Measurements from ENCODE around the gene HCRT. TPM values are rescaled to one million over a fixed set of nuclear protein-coding genes. Genes with fewer than 3 reads are reported as not detected.
"Not testable (repeated sequence)": the region's sequence is repeated elsewhere in the genome, so short reads cannot be mapped to it uniquely, and the experiment has no call there.

The HCRT gene, protein sequence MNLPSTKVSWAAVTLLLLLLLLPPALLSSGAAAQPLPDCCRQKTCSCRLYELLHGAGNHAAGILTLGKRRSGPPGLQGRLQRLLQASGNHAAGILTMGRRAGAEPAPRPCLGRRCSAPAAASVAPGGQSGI
- total RNA-seq = not detected

GRCh38 chr17:42184713-42185620 lies at the start of gene HCRT:
Gene HCRT, minus strand, starts transcription at chr17:42185452. Its CDS starts 87 bp downstream, at chr17:42185365.
- ChIA-PET CTCF (interaction anchor here (0.6 to 2.7 kb wide), 11 partner anchors 10 to 476 kb away, joined by 3 to 17 read pairs (median 3); partner anchors contain the start of genes GHDC and RAB5C), POLR2A (interaction anchor here (0.6 to 1.3 kb wide), 3 partner anchors 9 to 376 kb away, joined by 3 to 11 read pairs (median 3); partner anchors contain the start of gene GHDC)
- intact Hi-C loops (cut with DNase I, micrococcal nuclease) = loop anchor here (1.0 to 5.0 kb wide), 10 partner anchors 9 to 560 kb away; partner anchors contain the start of genes GHDC (in 2 of the 2), ATP6V0A1 (in 1 of the 2), CAVIN1 (in 1 of the 2) and DNAJC7 (in 1 of the 2)
- no peaks in the 10 kb centered on the region for H3K36me3 Mint-ChIP-seq (ENCODE audit: low read depth)
- ATAC-seq = no peak
- peaks cover 40% of the 10 kb centered on the region for H3K4me1 Mint-ChIP-seq
- peaks cover 5% of the 10 kb centered on the region for H3K27me3 Mint-ChIP-seq
- H3K4me3 Mint-ChIP-seq = peak within 1 kb of the TSS; percentile 91
- peak within 1 kb of the TSS; percentile 62 for H3K27ac Mint-ChIP-seq
- no peak for DNase-seq
- H3K9me3 Mint-ChIP-seq (ENCODE audit: low read depth) = no peaks in the 10 kb centered on the region

- Mint-ChIP-seq H3K27me3 (no peaks in the 10 kb centered on the region), H3K27ac (peak overlapping the region; percentile 21), H3K9me3 (ENCODE audit: low read depth) (no peaks in the 10 kb centered on the region), H3K36me3 (ENCODE audit: low read depth) (peaks cover 11% of the 10 kb centered on the region), H3K4me3 (no peak overlapping the region), H3K4me1 (peaks cover 35% of the 10 kb centered on the region)
- ATAC-seq = no peak
- ChIA-PET CTCF (interaction anchor here (0.6 to 6.9 kb wide), 2 partner anchors 11 to 43 kb away, joined by 4 to 34 read pairs; no protein-coding TSS in a partner anchor), POLR2A (no interaction called here)
- intact Hi-C loops (cut with DNase I, micrococcal nuclease) = no loop called here
- no peak for DNase-seq
Observed at GRCh38 chr17:42233994-42234393, 48.7 kb upstream of the HCRT start.

DNA sequence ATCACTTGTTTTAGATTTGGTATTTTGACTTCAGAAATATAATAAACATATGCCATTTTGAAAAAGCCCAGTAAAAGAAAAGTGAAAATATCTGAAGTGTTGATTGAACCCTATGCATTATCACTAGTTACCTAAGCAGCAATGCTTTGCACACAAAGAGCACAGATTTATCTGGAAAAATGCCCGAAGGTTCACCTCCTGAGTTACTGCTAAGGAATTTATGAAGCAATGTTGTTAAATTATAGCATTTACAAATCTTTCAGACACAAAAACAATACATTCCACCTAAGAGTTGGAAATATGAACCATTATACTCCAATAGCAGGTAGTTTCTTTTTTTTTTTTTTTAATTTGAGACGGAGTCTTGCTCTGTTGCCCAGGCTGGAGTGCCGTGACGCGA lies 47.9 kb upstream of the HCRT start:
- H3K27ac Mint-ChIP-seq = no peak overlapping the region
- H3K36me3 Mint-ChIP-seq (ENCODE audit: low read depth) = peaks cover 15% of the 10 kb centered on the region
- H3K27me3 Mint-ChIP-seq = no peaks in the 10 kb centered on the region
- POLR2A ChIA-PET = no interaction called here
- ATAC-seq (no peak), DNase-seq (no peak)
- intact Hi-C loops (cut with DNase I, micrococcal nuclease) = no loop called here
- no peaks in the 10 kb centered on the region for H3K9me3 Mint-ChIP-seq (ENCODE audit: low read depth)
- CTCF ChIA-PET = interaction anchor here (0.6 to 1.3 kb wide), 3 partner anchors 14 to 345 kb away, joined by 3 to 4 read pairs (median 4); no protein-coding TSS in a partner anchor
- H3K4me1 Mint-ChIP-seq = peaks cover 40% of the 10 kb centered on the region
- H3K4me3 Mint-ChIP-seq = no peak overlapping the region

GRCh38 chr17:42230225-42230624 lies 45.0 kb upstream of the HCRT start:
- no peaks in the 10 kb centered on the region for H3K27me3 Mint-ChIP-seq
- POLR2A ChIA-PET = interaction anchor here (0.6 kb wide), 2 partner anchors 18 to 81 kb away, joined by 3 to 9 read pairs; no protein-coding TSS in a partner anchor
- intact Hi-C loops (cut with DNase I, micrococcal nuclease) = no loop called here

DNA sequence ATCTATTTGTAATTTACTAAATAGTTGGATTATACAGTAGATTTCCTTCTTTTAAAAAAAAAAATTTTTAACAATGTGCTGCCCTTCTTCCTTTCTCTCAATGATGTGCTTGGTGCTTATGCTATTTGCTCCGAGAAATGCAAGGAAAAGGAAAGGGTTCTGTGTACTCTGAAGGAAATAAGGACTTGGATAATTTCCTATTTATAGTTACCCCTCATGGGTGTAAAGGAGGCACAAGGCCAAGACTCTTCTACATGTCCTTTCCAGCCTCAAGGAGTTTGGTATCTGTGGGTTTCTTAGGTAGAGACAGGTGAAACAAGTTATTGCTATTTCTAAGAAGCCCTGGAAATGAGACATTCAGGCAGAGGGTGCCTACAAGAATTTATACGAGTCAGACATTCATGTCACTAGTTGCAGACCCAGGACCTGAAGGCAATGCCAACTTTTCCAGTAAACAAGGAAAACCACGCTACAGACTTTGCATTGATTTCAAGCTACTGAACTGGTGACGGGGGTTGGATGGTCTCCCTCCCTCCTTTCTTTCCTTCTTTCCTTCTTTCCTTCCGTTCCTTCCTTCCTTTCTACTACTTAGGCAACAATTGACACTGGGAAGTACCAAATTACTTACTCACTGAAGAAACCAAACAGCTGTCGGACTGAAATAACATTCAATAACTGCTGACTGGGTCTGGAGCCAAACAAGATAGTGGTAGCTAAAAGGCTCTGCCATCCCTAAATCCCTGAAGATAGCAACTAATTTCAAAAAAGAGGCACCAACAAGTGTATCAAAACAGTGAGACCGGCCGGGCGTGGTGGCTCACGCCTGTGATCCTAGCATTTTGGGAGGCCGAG lies 42.8 kb upstream of the HCRT start:
- Mint-ChIP-seq H3K4me1 (peaks cover 22% of the 10 kb centered on the region), H3K27ac (peak overlapping the region; percentile 20), H3K4me3 (no peak overlapping the region), H3K9me3 (ENCODE audit: low read depth) (no peaks in the 10 kb centered on the region), H3K27me3 (no peaks in the 10 kb centered on the region), H3K36me3 (ENCODE audit: low read depth) (peaks cover 28% of the 10 kb centered on the region)
- ChIA-PET POLR2A (no interaction called here), CTCF (interaction anchor here (0.6 to 0.8 kb wide), 3 partner anchors 134 to 451 kb away, joined by 3 to 5 read pairs (median 3); no protein-coding TSS in a partner anchor)
- intact Hi-C loops (cut with DNase I, micrococcal nuclease) = no loop called here
- peak; percentile 14 for ATAC-seq
- DNase-seq = no peak

More at GRCh38 chr17:42230225-42230624, 45.0 kb upstream of the HCRT start:
- CTCF ChIA-PET = interaction anchor here (0.6 to 1.7 kb wide), 7 partner anchors 9 to 176 kb away, joined by 3 to 6 read pairs (median 4); partner anchors contain the start of gene STAT5B
- peak; percentile 96 for ATAC-seq
- peaks cover 24% of the 10 kb centered on the region for H3K36me3 Mint-ChIP-seq (ENCODE audit: low read depth)
- DNase-seq = peak; percentile 35
- H3K27ac Mint-ChIP-seq = peak overlapping the region; percentile 37
- H3K4me3 Mint-ChIP-seq = no peak overlapping the region
- no peaks in the 10 kb centered on the region for H3K9me3 Mint-ChIP-seq (ENCODE audit: low read depth)
- H3K4me1 Mint-ChIP-seq = peaks cover 37% of the 10 kb centered on the region

- Mint-ChIP-seq H3K4me1 (peaks cover 25% of the 10 kb centered on the region), H3K9me3 (ENCODE audit: low read depth) (no peaks in the 10 kb centered on the region), H3K4me3 (no peak overlapping the region), H3K27me3 (no peaks in the 10 kb centered on the region), H3K27ac (no peak overlapping the region), H3K36me3 (ENCODE audit: low read depth) (peaks cover 34% of the 10 kb centered on the region)
- no peak for DNase-seq
- ChIA-PET POLR2A (no interaction called here), CTCF (no interaction called here)
- no peak for ATAC-seq
- intact Hi-C loops (cut with DNase I, micrococcal nuclease) = no loop called here
Observed at GRCh38 chr17:42225646-42226045, 40.4 kb upstream of the HCRT start.

GRCh38 chr17:42224651-42225050 lies 39.4 kb upstream of the HCRT start:
- Mint-ChIP-seq H3K27me3 (no peaks in the 10 kb centered on the region), H3K4me3 (no peak overlapping the region), H3K36me3 (ENCODE audit: low read depth) (peaks cover 36% of the 10 kb centered on the region), H3K27ac (no peak overlapping the region), H3K4me1 (peaks cover 17% of the 10 kb centered on the region), H3K9me3 (ENCODE audit: low read depth) (no peaks in the 10 kb centered on the region)
- ChIA-PET CTCF (interaction anchor here (0.6 to 3.6 kb wide), 4 partner anchors 23 to 181 kb away, joined by 3 to 55 read pairs (median 36); partner anchors contain the start of gene STAT5A), POLR2A (no interaction called here)
- intact Hi-C loops (cut with DNase I, micrococcal nuclease) = loop anchor here in 1 of 2 experiments (5.0 kb wide), 2 partner anchors 63 to 88 kb away; partner anchors contain the start of gene STAT5A
- ATAC-seq (no peak), DNase-seq (no peak)

GRCh38 chr17:42221886-42222745 lies 36.9 kb upstream of the HCRT start:
- Mint-ChIP-seq H3K27ac (peak overlapping the region; percentile 79), H3K36me3 (ENCODE audit: low read depth) (peaks cover 40% of the 10 kb centered on the region), H3K4me3 (no peak overlapping the region), H3K9me3 (ENCODE audit: low read depth) (no peaks in the 10 kb centered on the region), H3K27me3 (no peaks in the 10 kb centered on the region), H3K4me1 (peaks cover 6% of the 10 kb centered on the region)
- ATAC-seq (peak; percentile 98), DNase-seq (peak; percentile 79)
- CTCF ChIA-PET = interaction anchor here (0.5 to 3.6 kb wide), 46 partner anchors 9 to 1657 kb away, joined by 3 to 55 read pairs (median 4); partner anchors contain the start of genes STAT5A and STAT5B
- POLR2A ChIA-PET = interaction anchor here (0.6 to 2.2 kb wide), 11 partner anchors 26 to 189 kb away, joined by 3 to 10 read pairs (median 5); partner anchors contain the start of gene STAT5A
- intact Hi-C loops (cut with DNase I, micrococcal nuclease) = loop anchor here (1.0 to 5.0 kb wide), 6 partner anchors 53 to 184 kb away; partner anchors contain the start of gene STAT5A (in 1 of the 2)

- CTCF ChIA-PET; H3K27me3 Mint-ChIP-seq; H3K4me1 Mint-ChIP-seq; ATAC-seq; H3K9me3 Mint-ChIP-seq (ENCODE audit: low read depth); DNase-seq; POLR2A ChIA-PET; H3K4me3 Mint-ChIP-seq; H3K27ac Mint-ChIP-seq; intact Hi-C loops (cut with DNase I, micrococcal nuclease): not testable (repeated sequence)
- peaks cover 45% of the 10 kb centered on the region for H3K36me3 Mint-ChIP-seq (ENCODE audit: low read depth)
Observed at GRCh38 chr17:42219280-42219679, 34.0 kb upstream of the HCRT start.

DNA sequence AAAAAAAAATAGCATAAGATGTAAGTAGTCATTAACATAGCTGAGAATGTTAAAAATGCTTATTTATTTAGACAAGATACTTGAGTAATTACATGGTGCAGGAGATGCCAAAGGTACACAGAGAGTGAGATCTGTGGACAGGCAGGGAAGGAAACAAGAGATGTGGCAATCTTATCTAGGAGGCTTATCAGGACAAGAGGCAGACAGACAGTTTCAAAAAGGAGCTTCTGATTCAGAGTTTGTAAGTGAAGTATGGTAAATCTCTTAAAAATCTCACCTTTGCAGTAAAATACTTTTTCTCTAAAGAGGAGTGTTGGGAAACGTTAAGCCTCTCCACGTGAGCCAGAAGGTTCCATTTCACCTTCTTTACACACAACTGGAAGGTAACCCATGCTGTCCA lies 28.9 kb upstream of the HCRT start:
- CTCF ChIA-PET = interaction anchor here (0.5 to 1.7 kb wide), 5 partner anchors 8 to 466 kb away, joined by 3 to 7 read pairs (median 4); no protein-coding TSS in a partner anchor
- no peaks in the 10 kb centered on the region for H3K4me1 Mint-ChIP-seq
- no peaks in the 10 kb centered on the region for H3K27me3 Mint-ChIP-seq
- intact Hi-C loops (cut with DNase I, micrococcal nuclease) = no loop called here
- POLR2A ChIA-PET = no interaction called here
- no peak for DNase-seq
- no peak overlapping the region for H3K27ac Mint-ChIP-seq
- no peak for ATAC-seq
- no peaks in the 10 kb centered on the region for H3K9me3 Mint-ChIP-seq (ENCODE audit: low read depth)
- H3K36me3 Mint-ChIP-seq (ENCODE audit: low read depth) = peaks cover 53% of the 10 kb centered on the region
- H3K4me3 Mint-ChIP-seq = no peak overlapping the region

All from activated CD4-positive, alpha-beta T cell treated with anti-CD3 and anti-CD28 coated beads for 36 hours (primary cell).